H1 (cell line): Measurements from ENCODE around the gene HOXA10. TPM values are rescaled to one million over a fixed set of nuclear protein-coding genes. Genes with fewer than 3 reads are reported as not detected.

ENCODE experiments used
- CTCF ChIA-PET: fragments of 300-600 bp; sonication (Branson Sonifier 250); formaldehyde crosslinking; loops from one replicate; lab custom pipeline; 2021; ENCODE audit not compliant: partially characterized antibody; lab: Charles Lee
- POLR2A ChIA-PET: fragments of 300-600 bp; sonication (Branson Sonifier 250); formaldehyde crosslinking; loops from one replicate; lab custom pipeline; 2021; ENCODE audit warnings: inconsistent platforms; ENCODE audit not compliant: partially characterized antibody; lab: Charles Lee
- DNase-seq, 2 experiments: peaks; one replicate each; pipeline versions ENCODE4 v3.0.0 to v3.0.0-alpha.2; 2010 to 2022; ENCODE audit warnings: low spot score in 2 of 2, low read depth in 1 of 2, mixed read lengths in 1 of 2
- FAIRE-seq: peaks from 2 replicates; lab custom pipeline; 2011; peaks lifted over from hg19 to GRCh38; lab: Jason Lieb, UNC
- H2AFZ ChIP-seq: 2 replicates; pipeline ENCODE4 v1.8.1; 2012; ENCODE audit warnings: low read length, inconsistent platforms
- H2AK5ac ChIP-seq: 2 replicates; pipeline ENCODE4 v1.6.1; 2013; ENCODE audit warnings: low read depth, low read length
- H2BK120ac ChIP-seq: replicated peaks from 2 replicates; pipeline ENCODE3; 2013; ENCODE audit warnings: low read depth, low read length, inconsistent platforms
- H2BK12ac ChIP-seq: 2 replicates; pipeline ENCODE4 v1.6.1; 2013; ENCODE audit warnings: low read depth, low read length
- H2BK15ac ChIP-seq: 2 replicates; pipeline ENCODE4 v1.6.1; 2013; ENCODE audit warnings: low read length
- H2BK20ac ChIP-seq: 2 replicates; pipeline ENCODE4 v1.6.1; 2013; ENCODE audit warnings: low read length
- H2BK5ac ChIP-seq: 2 replicates; pipeline ENCODE4 v1.6.1; 2013; ENCODE audit warnings: low read depth, low read length
- H3K14ac ChIP-seq: 2 replicates; pipeline ENCODE4 v1.6.1; 2013; ENCODE audit warnings: inconsistent platforms; ENCODE audit not compliant: insufficient read length
- H3K18ac ChIP-seq: 2 replicates; pipeline ENCODE4 v1.6.1; 2013; ENCODE audit warnings: low read length; ENCODE audit errors: extremely low read depth
- H3K23ac ChIP-seq: 2 replicates; pipeline ENCODE4 v1.6.1; 2013; ENCODE audit warnings: inconsistent platforms; ENCODE audit not compliant: insufficient read length
- H3K23me2 ChIP-seq: 2 replicates; pipeline ENCODE4 v1.6.1; 2013; ENCODE audit warnings: low read depth, low read length
- H3K27ac ChIP-seq: 2 replicates; pipeline ENCODE4 v1.6.1; 2011; ENCODE audit warnings: low read depth, low read length, inconsistent platforms
- H3K27me3 ChIP-seq, 4 experiments: replicated peaks in 1 of 4; 1 replicate in 1 of 4; 2 replicates in 3 of 4; pipeline versions ENCODE4 v1.6.1 to v1.8.1; 2011 to 2013; ENCODE audit warnings: low read length in 3 of 4, mild to moderate bottlenecking in 3 of 4, inconsistent platforms in 2 of 4, mixed read lengths in 2 of 4, moderate library complexity in 1 of 4; ENCODE audit not compliant: control insufficient read depth in 3 of 4, insufficient read depth in 3 of 4; ENCODE audit errors: extremely low read depth in 1 of 4
- H3K36me3 ChIP-seq, 4 experiments: 2 replicates each; pipeline versions ENCODE4 v1.6.1 to v1.8.1; 2011 to 2013; ENCODE audit warnings: mild to moderate bottlenecking in 4 of 4, low read length in 3 of 4, moderate library complexity in 2 of 4, control low read depth in 1 of 4, inconsistent platforms in 1 of 4; ENCODE audit not compliant: insufficient read depth in 4 of 4, control insufficient read depth in 2 of 4
- H3K4ac ChIP-seq: replicated peaks from 2 replicates; pipeline ENCODE3; 2013; ENCODE audit warnings: low read length, low read depth, mixed read lengths, inconsistent platforms; ENCODE audit not compliant: insufficient read length
- H3K4me1 ChIP-seq, 4 experiments: replicated peaks in 1 of 4; 1 replicate in 1 of 4; 2 replicates in 3 of 4; pipeline versions ENCODE4 v1.6.1 to v1.8.1; 2011 to 2013; ENCODE audit warnings: low read length in 3 of 4, inconsistent platforms in 2 of 4, mixed read lengths in 1 of 4; ENCODE audit not compliant: insufficient read depth in 4 of 4, control insufficient read depth in 3 of 4
- H3K4me2 ChIP-seq, 2 experiments: 2 replicates each; pipeline versions ENCODE4 v1.6.1 to v1.8.1; 2011 to 2013; ENCODE audit warnings: low read depth in 2 of 2, low read length in 2 of 2, control low read depth in 1 of 2, inconsistent platforms in 1 of 2, mild to moderate bottlenecking in 1 of 2; ENCODE audit not compliant: insufficient read depth in 1 of 2
- H3K4me3 ChIP-seq, 4 experiments: fragments of 200-600, 300-600 bp in 1 of 4; sonication (generic), shearing (Covaris generic), sonication (Bioruptor Twin) in 1 of 4; 2 replicates each; pipeline versions ENCODE4 v1.5.1 to v1.8.1; 2011 to 2016; ENCODE audit warnings: low read length in 4 of 4, low read depth in 3 of 4, control low read depth in 2 of 4, inconsistent platforms in 2 of 4, mild to moderate bottlenecking in 2 of 4, mixed read lengths in 1 of 4, moderate library complexity in 1 of 4; ENCODE audit not compliant: insufficient read depth in 2 of 4; ENCODE audit errors: extremely low read depth in 1 of 4
- H3K56ac ChIP-seq: replicated peaks from 2 replicates; pipeline ENCODE3; 2013; ENCODE audit warnings: low read depth, mild to moderate bottlenecking, mixed read lengths, low read length, inconsistent platforms; ENCODE audit not compliant: insufficient read length
- H3K79me1 ChIP-seq: 2 replicates; pipeline ENCODE4 v1.6.1; 2013; ENCODE audit warnings: low read depth, low read length, control low read depth
- H3K79me2 ChIP-seq, 2 experiments: 2 replicates each; pipeline versions ENCODE4 v1.6.1 to v1.8.1; 2012 to 2013; ENCODE audit warnings: low read length in 2 of 2, mild to moderate bottlenecking in 2 of 2, inconsistent platforms in 1 of 2; ENCODE audit not compliant: insufficient read depth in 2 of 2, control insufficient read depth in 1 of 2
- H3K9ac ChIP-seq, 4 experiments: replicated peaks in 1 of 4; 1 replicate in 1 of 4; 2 replicates in 3 of 4; pipeline versions ENCODE4 v1.6.1 to v1.8.1; 2011 to 2013; ENCODE audit warnings: low read depth in 3 of 4, low read length in 3 of 4, control low read depth in 2 of 4, mild to moderate bottlenecking in 2 of 4, moderate library complexity in 2 of 4, inconsistent platforms in 1 of 4; ENCODE audit errors: extremely low read depth in 1 of 4
- H3K9me3 ChIP-seq, 2 experiments: 2 replicates each; pipeline versions ENCODE4 v1.6.1 to v1.8.1; 2012 to 2013; ENCODE audit warnings: mild to moderate bottlenecking in 2 of 2, moderate library complexity in 2 of 2, control low read depth in 1 of 2, inconsistent platforms in 1 of 2, low read depth in 1 of 2, low read length in 1 of 2, mixed read lengths in 1 of 2; ENCODE audit not compliant: insufficient read depth in 2 of 2
- H4K20me1 ChIP-seq, 2 experiments: replicated peaks in 1 of 2; 2 replicates each; pipeline versions ENCODE3 to v1.8.1; 2011 to 2013; ENCODE audit warnings: inconsistent platforms in 2 of 2, low read length in 2 of 2, mild to moderate bottlenecking in 1 of 2; ENCODE audit not compliant: insufficient read depth in 2 of 2, control insufficient read depth in 1 of 2
- H4K5ac ChIP-seq: 2 replicates; pipeline ENCODE4 v1.6.1; 2013; ENCODE audit warnings: low read length, low read depth, mixed read lengths, inconsistent platforms; ENCODE audit not compliant: insufficient read length
- H4K8ac ChIP-seq: 2 replicates; pipeline ENCODE4 v1.8.0; 2013; ENCODE audit warnings: mild to moderate bottlenecking, moderate library complexity, low read length, inconsistent platforms; ENCODE audit not compliant: insufficient read depth; ENCODE audit errors: extremely low read depth
- H4K91ac ChIP-seq: replicated peaks from 2 replicates; pipeline ENCODE3; 2013; ENCODE audit warnings: low read length, mixed read lengths, inconsistent platforms; ENCODE audit not compliant: insufficient read length
- CBX5 ChIP-seq: fragments of 300-800, 300-1000 bp; sonication (generic); IDR thresholded peaks from 2 replicates; pipeline ENCODE4 v1.7.1; 2016; ENCODE audit warnings: antibody characterized with exemption, low read length, low read depth
- CBX8 ChIP-seq: fragments of 300-800, 300-1000 bp; sonication (generic); IDR thresholded peaks from 2 replicates; pipeline ENCODE4 v1.7.1; 2016; ENCODE audit warnings: low read depth, low read length, borderline replicate concordance
- CEBPB ChIP-seq: IDR thresholded peaks from 2 replicates; pipeline ENCODE4 v1.6.1; 2012; ENCODE audit warnings: low read depth, low read length
- EZH2 ChIP-seq: fragments of 200-600 bp; sonication (generic); IDR thresholded peaks from 2 replicates; pipeline ENCODE4 v1.7.1; 2012; ENCODE audit warnings: low read depth, mild to moderate bottlenecking, moderate library complexity, low read length, inconsistent platforms; ENCODE audit not compliant: severe bottlenecking
- NRF1 ChIP-seq: IDR thresholded peaks from 2 replicates; pipeline ENCODE4 v1.6.1; 2011; ENCODE audit warnings: mild to moderate bottlenecking, low read depth, low read length, improper control_type of control experiment
- RAD21 ChIP-seq, 2 experiments: IDR thresholded peaks in 1 of 2; conservative IDR thresholded peaks in 1 of 2; 2 replicates each; pipeline ENCODE4 v1.6.1; 2011; ENCODE audit warnings: low read depth in 2 of 2, low read length in 2 of 2, improper control_type of control experiment in 1 of 2, inconsistent platforms in 1 of 2, mild to moderate bottlenecking in 1 of 2, moderate library complexity in 1 of 2
- RNF2 ChIP-seq: fragments of 200-900, 300-1000 bp; sonication (generic); IDR thresholded peaks from 2 replicates; pipeline ENCODE4 v1.7.1; 2016; ENCODE audit warnings: borderline replicate concordance, low read depth, mild to moderate bottlenecking, antibody characterized with exemption, low read length; ENCODE audit not compliant: poor library complexity, severe bottlenecking; ENCODE audit errors: missing control alignments
- SUZ12 ChIP-seq: fragments of 200-600 bp; sonication (generic); IDR thresholded peaks from 2 replicates; pipeline ENCODE4 v1.6.1; 2012; ENCODE audit warnings: mild to moderate bottlenecking, inconsistent platforms, low read length, moderate library complexity, mixed read lengths
- WGBS, 2 experiments: shearing (Covaris generic) in 1 of 2; methylation state at CpG; one replicate each; pipeline versions ENCODE4 v1.1.6 to v1.1.7; 2013 to 2015; ENCODE audit warnings: low lambda C conversion rate in 2 of 2, mixed read lengths in 2 of 2, inconsistent platforms in 1 of 2, low coverage in 1 of 2, missing lambda C conversion rate in 1 of 2; ENCODE audit not compliant: insufficient replicate concordance in 2 of 2, insufficient coverage in 1 of 2, insufficient read length in 1 of 2; ENCODE audit errors: extremely low coverage in 1 of 2, missing lambda C conversion rate in 1 of 2; 5-methylcytosine and 5-hydroxymethylcytosine counted together
- polyA plus RNA-seq, 7 experiments: library from polyadenylated mRNA; depleted of rRNA in 3 of 7; stranded (reverse) in 5 of 7; unstranded in 2 of 7; fragments of >200 nt in 5 of 7; fragments of 200-250 nt in 2 of 7; gene quantifications; 1 replicate in 5 of 7; 2 replicates in 1 of 7; 4 replicates in 1 of 7; pipeline versions ENCODE4 v1.2.1 to v1.2.3, GENCODE V29; 2011 to 2013; ENCODE audit warnings: missing spikeins in 2 of 7, mixed read lengths in 2 of 7
- total RNA-seq: library from RNA; stranded (reverse); fragmentation: NEBNext Ultra II Directional; extraction: Animal tissue kit (Norgen Biotek cat#: 25700); gene quantifications from 2 replicates; pipeline ENCODE4 v1.2.1, GENCODE V29; 2021

Gene HOXA10
- total and polyA plus RNA-seq, 2 of the 8 experiments (the other 6 are each of a cell fraction or from before 2014, with no cell fraction given), result not detected

GRCh38 chr7:27175626-27176523 lies 1.8 kb upstream of the HOXA10 start:
- DNase-seq (peak in 1 of 2 experiments; percentile 56), FAIRE-seq (no peak)
- Histone ChIP-seq H2AFZ (no peak overlapping the region), H3K27me3 (peaks cover 99 to 100% (median 100%) of the 10 kb centered on the region in 4 experiments), H3K56ac (no peak overlapping the region), H2AK5ac (no peak overlapping the region), H2BK120ac (no peak overlapping the region), H2BK5ac (no peak overlapping the region), H3K4me1 (peaks cover 4 to 11% (median 5%) of the 10 kb centered on the region in 4 experiments; a peak in 5 of 7 replicates), H2BK15ac (peak overlapping the region; percentile 75; the same call in 1 of the 2 replicates), H3K4me3 (no peak overlapping the region), H3K14ac (no peak overlapping the region), H4K8ac (no peak overlapping the region), H2BK20ac (no peak overlapping the region), H3K27ac (no peak overlapping the region), H3K79me2 (no peaks in the 10 kb centered on the region), H2BK12ac (no peak overlapping the region), H3K18ac (no peak overlapping the region), H4K20me1 (peaks cover 44 to 56% of the 10 kb centered on the region in 2 experiments), H3K9me3 (no peaks in the 10 kb centered on the region; a peak in 1 of 4 replicates), H3K36me3 (peaks cover 0 to 18% (median 0%) of the 10 kb centered on the region in 4 experiments; a peak in 1 of 8 replicates), H4K91ac (no peak overlapping the region), H4K5ac (no peak overlapping the region), H3K4me2 (no peak overlapping the region), H3K79me1 (no peaks in the 10 kb centered on the region), H3K9ac (no peak overlapping the region), H3K23me2 (no peaks in the 10 kb centered on the region; the same call in 1 of the 2 replicates), H3K4ac (no peak overlapping the region), H3K23ac (no peak overlapping the region)
- CTCF ChIA-PET, result interaction anchor here (1.0 to 5.4 kb wide), 9 partner anchors 11 to 85 kb away, joined by 3 to 20 read pairs (median 6); partner anchors contain the start of genes EVX1, HOXA5 and HOXA9
- 16% methylated on average over 40 of the region's 40 CpGs; no CpG with 5 or more reads in 1 of the 2 experiments for WGBS, 2 experiments
- TF ChIP-seq EZH2, result peak; percentile 95
- TF ChIP-seq NRF1, result no peak
- peak; percentile 90 for TF ChIP-seq SUZ12
- peak; percentile 75 for TF ChIP-seq RNF2
- peak; percentile 80; the same call in 1 of the 2 replicates for TF ChIP-seq CBX8
- no peak for TF ChIP-seq RAD21 (IDR thresholded peaks at IDR 0.05 in 1 of 2, conservative IDR thresholded peaks at IDR 0.05 in 1 of 2; ENCODE audit: low read depth in 2 of 2, low read length in 2 of 2)
- TF ChIP-seq CBX5, result no peak
- no peak for TF ChIP-seq CEBPB
- POLR2A ChIA-PET, result no interaction called here
